Osteoblast (primary cell): ENCODE data around the gene UBAP2. TPM values are rescaled to one million over a fixed set of nuclear protein-coding genes. Genes with fewer than 3 reads are reported as not detected.

Source experiments
- DNase-seq: peaks from one replicate; pipeline ENCODE4 v3.0.0; 2011; ENCODE audit warnings: low spot score, mixed read lengths; ENCODE audit not compliant: insufficient read length; ENCODE audit errors: missing footprints
- H2AFZ ChIP-seq: 2 replicates; pipeline ENCODE4 v1.6.0; 2011; ENCODE audit warnings: mild to moderate bottlenecking, low read length
- H3K27ac ChIP-seq: 2 replicates; pipeline ENCODE4 v1.5.1; 2011; ENCODE audit warnings: mild to moderate bottlenecking, low read depth, low read length, moderate library complexity
- H3K27me3 ChIP-seq: 2 replicates; pipeline ENCODE4 v1.6.0; 2012; ENCODE audit warnings: mild to moderate bottlenecking, control low read depth, inconsistent platforms, low read length, moderate library complexity; ENCODE audit not compliant: insufficient read depth
- H3K36me3 ChIP-seq: 2 replicates; pipeline ENCODE4 v1.5.1; 2011; ENCODE audit warnings: mild to moderate bottlenecking, low read length, control low read depth, moderate library complexity; ENCODE audit not compliant: insufficient read depth
- H3K4me1 ChIP-seq: 2 replicates; pipeline ENCODE4 v1.5.1; 2011; ENCODE audit warnings: mild to moderate bottlenecking, low read length, control low read depth, moderate library complexity; ENCODE audit not compliant: insufficient read depth
- H3K4me2 ChIP-seq: 2 replicates; pipeline ENCODE4 v1.6.0; 2011; ENCODE audit warnings: mild to moderate bottlenecking, low read length; ENCODE audit not compliant: insufficient read depth
- H3K4me3 ChIP-seq: fragments of 200-600 bp; sonication (generic); 3 replicates; pipeline ENCODE4 v1.5.1; 2012; ENCODE audit warnings: mild to moderate bottlenecking, low read length, inconsistent platforms; ENCODE audit not compliant: insufficient read depth
- H3K79me2 ChIP-seq: 2 replicates; pipeline ENCODE4 v1.6.0; 2012; ENCODE audit warnings: mild to moderate bottlenecking, low read length, control low read depth, inconsistent platforms; ENCODE audit not compliant: insufficient read depth
- H3K9me3 ChIP-seq: 2 replicates; pipeline ENCODE4 v1.5.1; 2011; ENCODE audit warnings: low read depth, low read length, control low read depth
- H4K20me1 ChIP-seq: 2 replicates; pipeline ENCODE4 v1.6.0; 2012; ENCODE audit warnings: mild to moderate bottlenecking, low read length, control low read depth; ENCODE audit not compliant: insufficient read depth
- total RNA-seq: library from RNA; depleted of rRNA; stranded (reverse); fragments of >200 nt; gene quantifications from 2 replicates; pipeline ENCODE4 v1.2.3, GENCODE V29; 2012
- TF ChIP-seq, protein P1 (sequence below): IDR thresholded peaks from 2 replicates; pipeline ENCODE4 v1.5.1; 2011; ENCODE audit warnings: mild to moderate bottlenecking, low read depth, low read length, moderate library complexity; ENCODE audit errors: extremely low read depth

Gene UBAP2
- total RNA-seq, 1 donor = 18.5 TPM

DNA sequence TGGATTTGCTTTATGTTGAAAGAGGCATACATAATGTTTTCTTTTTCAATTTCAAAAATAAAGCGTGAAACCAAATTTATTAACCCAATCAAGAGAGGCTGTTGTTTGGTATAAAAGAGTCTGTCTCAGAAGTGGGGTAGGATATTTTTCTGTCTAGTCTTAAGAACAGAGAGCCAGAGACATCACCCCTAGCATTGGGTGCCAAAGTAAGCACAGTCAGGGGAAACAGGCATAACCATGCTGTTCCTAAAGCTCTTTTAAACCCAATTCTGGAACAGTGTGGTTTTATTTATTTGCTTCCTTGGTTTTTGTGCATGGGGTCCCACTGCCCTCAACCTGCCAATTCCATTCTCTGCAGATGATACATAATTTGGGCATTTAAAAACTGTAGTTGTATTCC is 143.6 kb downstream of the UBAP2 start:
- H3K4me2 ChIP-seq = no peak overlapping the region
- TF ChIP-seq, protein P1, sequence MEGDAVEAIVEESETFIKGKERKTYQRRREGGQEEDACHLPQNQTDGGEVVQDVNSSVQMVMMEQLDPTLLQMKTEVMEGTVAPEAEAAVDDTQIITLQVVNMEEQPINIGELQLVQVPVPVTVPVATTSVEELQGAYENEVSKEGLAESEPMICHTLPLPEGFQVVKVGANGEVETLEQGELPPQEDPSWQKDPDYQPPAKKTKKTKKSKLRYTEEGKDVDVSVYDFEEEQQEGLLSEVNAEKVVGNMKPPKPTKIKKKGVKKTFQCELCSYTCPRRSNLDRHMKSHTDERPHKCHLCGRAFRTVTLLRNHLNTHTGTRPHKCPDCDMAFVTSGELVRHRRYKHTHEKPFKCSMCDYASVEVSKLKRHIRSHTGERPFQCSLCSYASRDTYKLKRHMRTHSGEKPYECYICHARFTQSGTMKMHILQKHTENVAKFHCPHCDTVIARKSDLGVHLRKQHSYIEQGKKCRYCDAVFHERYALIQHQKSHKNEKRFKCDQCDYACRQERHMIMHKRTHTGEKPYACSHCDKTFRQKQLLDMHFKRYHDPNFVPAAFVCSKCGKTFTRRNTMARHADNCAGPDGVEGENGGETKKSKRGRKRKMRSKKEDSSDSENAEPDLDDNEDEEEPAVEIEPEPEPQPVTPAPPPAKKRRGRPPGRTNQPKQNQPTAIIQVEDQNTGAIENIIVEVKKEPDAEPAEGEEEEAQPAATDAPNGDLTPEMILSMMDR = no peak
- H3K9me3 ChIP-seq = no peaks in the 10 kb centered on the region
- H3K36me3 ChIP-seq = peaks cover 29% of the 10 kb centered on the region
- peaks cover 83% of the 10 kb centered on the region for H3K79me2 ChIP-seq
- H3K27ac ChIP-seq = no peak overlapping the region
- peak; percentile 46 for DNase-seq
- H2AFZ ChIP-seq = no peak overlapping the region
- no peaks in the 10 kb centered on the region for H3K27me3 ChIP-seq
- no peak overlapping the region for H3K4me3 ChIP-seq
- peaks cover 10% of the 10 kb centered on the region for H3K4me1 ChIP-seq
- peaks cover 46% of the 10 kb centered on the region for H4K20me1 ChIP-seq

DNA sequence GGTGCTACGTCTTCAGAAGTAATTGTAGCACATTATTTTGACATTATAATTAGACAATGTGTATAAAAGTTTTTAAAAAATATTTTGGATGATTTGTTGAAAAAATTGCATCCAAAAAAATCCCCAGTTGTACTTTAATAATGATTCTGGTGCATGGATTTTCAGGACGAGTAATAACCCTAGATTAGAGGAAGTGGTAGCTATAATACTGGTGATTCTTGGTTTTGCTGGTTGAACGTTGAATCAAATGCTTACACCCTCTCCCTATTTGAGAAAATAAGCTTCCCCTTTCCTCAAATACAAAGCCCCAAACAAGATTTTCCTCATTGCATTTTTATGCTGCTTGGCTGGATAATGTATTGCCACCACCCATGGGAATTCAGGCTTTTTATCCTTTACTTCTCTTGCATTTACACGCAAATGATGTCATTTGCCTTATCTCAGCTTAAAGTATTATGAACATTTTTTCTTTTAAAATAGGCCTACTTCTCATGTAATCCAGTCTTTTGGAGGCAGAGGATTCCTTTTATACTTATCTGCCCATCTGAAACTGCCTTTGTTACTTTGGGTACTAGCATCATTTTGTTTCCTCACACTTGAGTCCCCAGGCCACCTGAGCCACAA is 145.4 kb downstream of the UBAP2 start:
- H3K36me3 ChIP-seq = peaks cover 35% of the 10 kb centered on the region
- H3K27me3 ChIP-seq = no peaks in the 10 kb centered on the region
- peaks cover 81% of the 10 kb centered on the region for H3K79me2 ChIP-seq
- H3K9me3 ChIP-seq = no peaks in the 10 kb centered on the region
- no peak for DNase-seq
- peak overlapping the region; percentile 17 for H3K27ac ChIP-seq
- H4K20me1 ChIP-seq = peaks cover 52% of the 10 kb centered on the region
- H3K4me2 ChIP-seq = no peak overlapping the region
- TF ChIP-seq, protein P1 = no peak
- H2AFZ ChIP-seq = no peak overlapping the region
- H3K4me3 ChIP-seq = no peak overlapping the region
- peaks cover 10% of the 10 kb centered on the region for H3K4me1 ChIP-seq

- no peak for DNase-seq
- H3K27me3 ChIP-seq = no peaks in the 10 kb centered on the region
- H2AFZ ChIP-seq = no peak overlapping the region
- H3K27ac ChIP-seq = no peak overlapping the region
- no peaks in the 10 kb centered on the region for H3K4me1 ChIP-seq
- H4K20me1 ChIP-seq = peaks cover 52% of the 10 kb centered on the region
- no peaks in the 10 kb centered on the region for H3K9me3 ChIP-seq
- TF ChIP-seq, protein P1 = no peak
- H3K36me3 ChIP-seq = no peaks in the 10 kb centered on the region
- peaks cover 87% of the 10 kb centered on the region for H3K79me2 ChIP-seq
- H3K4me2 ChIP-seq = no peak overlapping the region
- no peak overlapping the region for H3K4me3 ChIP-seq
These were observed 154.4 kb downstream of the UBAP2 start for GRCh38 chr9:33894316-33894715.

DNA sequence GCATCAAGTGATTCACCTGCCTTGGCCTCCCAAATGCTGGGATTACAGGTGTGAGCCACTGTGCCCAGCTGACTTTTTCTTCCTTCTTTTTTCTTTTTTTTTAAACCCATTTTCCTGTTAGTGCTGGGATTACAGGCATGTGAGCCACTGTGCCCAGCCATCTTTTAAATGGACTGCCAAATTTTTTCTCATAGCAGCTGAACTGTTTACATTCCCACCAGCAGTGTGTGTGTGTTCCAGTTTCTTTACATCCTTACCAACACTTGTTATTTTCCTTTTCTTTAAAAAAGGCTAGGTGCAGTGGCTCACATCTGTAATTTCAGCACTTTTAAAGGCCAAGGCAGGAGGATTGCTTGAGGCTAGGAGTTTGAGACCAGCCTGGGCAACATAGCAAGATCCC is 154.8 kb downstream of the UBAP2 start:
- Histone ChIP-seq H3K4me1 (no peaks in the 10 kb centered on the region), H3K27me3 (no peaks in the 10 kb centered on the region), H3K27ac (no peak overlapping the region), H4K20me1 (peaks cover 52% of the 10 kb centered on the region), H3K4me3 (no peak overlapping the region), H3K79me2 (peaks cover 87% of the 10 kb centered on the region), H3K4me2 (no peak overlapping the region), H2AFZ (no peak overlapping the region), H3K9me3 (no peaks in the 10 kb centered on the region), H3K36me3 (no peaks in the 10 kb centered on the region)
- no peak for DNase-seq
- TF ChIP-seq, protein P1 = no peak
